ENCODE data around the gene FBXL13.
"Not testable (repeated sequence)": the region's sequence is repeated elsewhere in the genome, so short reads cannot be mapped to it uniquely, and the experiment has no call there.

Gene FBXL13

GRCh38 chr7:102821994-102822747 lies 252.4 kb downstream of the FBXL13 start:
- no peaks in the 10 kb centered on the region for H3K9me3 Mint-ChIP-seq
- H3K27ac Mint-ChIP-seq (ENCODE audit: low read depth), result no peak overlapping the region
- no peaks in the 10 kb centered on the region for H3K27me3 Mint-ChIP-seq
- DNase-seq (ENCODE audit: low spot score in 2 of 2) (no peak), ATAC-seq (replicated peaks; ENCODE audit: extremely low read depth, poor library complexity, severe bottlenecking) (no peak)
- peaks cover 2% of the 10 kb centered on the region for H3K36me3 Mint-ChIP-seq (ENCODE audit: insufficient read depth)
- no peak overlapping the region for H3K4me3 Mint-ChIP-seq
- H3K4me1 Mint-ChIP-seq, result no peaks in the 10 kb centered on the region

- no peak overlapping the region for H3K27ac Mint-ChIP-seq (ENCODE audit: low read depth)
- no peaks in the 10 kb centered on the region for H3K27me3 Mint-ChIP-seq
- DNase-seq (ENCODE audit: low spot score in 2 of 2) (no peak), ATAC-seq (replicated peaks; ENCODE audit: extremely low read depth, poor library complexity, severe bottlenecking) (no peak)
- H3K4me1 Mint-ChIP-seq, result no peaks in the 10 kb centered on the region
- no peak overlapping the region for H3K4me3 Mint-ChIP-seq
- H3K9me3 Mint-ChIP-seq, result no peaks in the 10 kb centered on the region
- H3K36me3 Mint-ChIP-seq (ENCODE audit: insufficient read depth), result no peaks in the 10 kb centered on the region
Measured at GRCh38 chr7:102819151-102819550, 255.4 kb downstream of the FBXL13 start.

- no peaks in the 10 kb centered on the region for H3K27me3 Mint-ChIP-seq
- H3K4me3 Mint-ChIP-seq, result no peak overlapping the region
- no peak for DNase-seq (ENCODE audit: low spot score in 2 of 2)
- no peaks in the 10 kb centered on the region for H3K4me1 Mint-ChIP-seq
- H3K36me3 Mint-ChIP-seq (ENCODE audit: insufficient read depth), result no peaks in the 10 kb centered on the region
- ATAC-seq (replicated peaks; ENCODE audit: extremely low read depth, poor library complexity, severe bottlenecking), result no peak
- no peak overlapping the region for H3K27ac Mint-ChIP-seq (ENCODE audit: low read depth)
- H3K9me3 Mint-ChIP-seq, result no peaks in the 10 kb centered on the region
Measured at GRCh38 chr7:102817616-102818573, 256.7 kb downstream of the FBXL13 start.

- Mint-ChIP-seq H3K36me3 (ENCODE audit: insufficient read depth) (no peaks in the 10 kb centered on the region), H3K27ac (ENCODE audit: low read depth) (no peak overlapping the region), H3K9me3 (no peaks in the 10 kb centered on the region), H3K4me3 (no peak overlapping the region), H3K4me1 (no peaks in the 10 kb centered on the region), H3K27me3 (no peaks in the 10 kb centered on the region)
- DNase-seq (ENCODE audit: low spot score in 2 of 2) (no peak), ATAC-seq (replicated peaks; ENCODE audit: extremely low read depth, poor library complexity, severe bottlenecking) (no peak)
Measured at GRCh38 chr7:102814025-102814471, 260.5 kb downstream of the FBXL13 start.

GRCh38 chr7:102813191-102814024 lies 261.2 kb downstream of the FBXL13 start:
- no peaks in the 10 kb centered on the region for H3K27me3 Mint-ChIP-seq
- H3K4me3 Mint-ChIP-seq, result no peak overlapping the region
- DNase-seq (ENCODE audit: low spot score in 2 of 2) (no peak), ATAC-seq (replicated peaks; ENCODE audit: extremely low read depth, poor library complexity, severe bottlenecking) (no peak)
- no peaks in the 10 kb centered on the region for H3K9me3 Mint-ChIP-seq
- H3K27ac Mint-ChIP-seq (ENCODE audit: low read depth), result no peak overlapping the region
- H3K4me1 Mint-ChIP-seq, result no peaks in the 10 kb centered on the region
- H3K36me3 Mint-ChIP-seq (ENCODE audit: insufficient read depth), result no peaks in the 10 kb centered on the region

- no peaks in the 10 kb centered on the region for H3K9me3 Mint-ChIP-seq
- ATAC-seq (replicated peaks; ENCODE audit: extremely low read depth, poor library complexity, severe bottlenecking) (no peak), DNase-seq (ENCODE audit: low spot score in 2 of 2) (no peak)
- H3K4me3 Mint-ChIP-seq, result no peak overlapping the region
- H3K27ac Mint-ChIP-seq (ENCODE audit: low read depth), result no peak overlapping the region
- no peaks in the 10 kb centered on the region for H3K27me3 Mint-ChIP-seq
- no peaks in the 10 kb centered on the region for H3K4me1 Mint-ChIP-seq
- no peaks in the 10 kb centered on the region for H3K36me3 Mint-ChIP-seq (ENCODE audit: insufficient read depth)
Measured at GRCh38 chr7:102811942-102812678, 262.5 kb downstream of the FBXL13 start.

GRCh38 chr7:102810916-102811315 lies 263.7 kb downstream of the FBXL13 start:
- Mint-ChIP-seq H3K4me1 (no peaks in the 10 kb centered on the region), H3K27ac (ENCODE audit: low read depth) (no peak overlapping the region), H3K9me3 (no peaks in the 10 kb centered on the region), H3K36me3 (ENCODE audit: insufficient read depth) (no peaks in the 10 kb centered on the region), H3K27me3 (no peaks in the 10 kb centered on the region), H3K4me3 (no peak overlapping the region)
- ATAC-seq (replicated peaks; ENCODE audit: extremely low read depth, poor library complexity, severe bottlenecking) (no peak), DNase-seq (ENCODE audit: low spot score in 2 of 2) (no peak)

- H3K4me1 Mint-ChIP-seq, result no peaks in the 10 kb centered on the region
- DNase-seq (ENCODE audit: low spot score in 2 of 2) (no peak), ATAC-seq (replicated peaks; ENCODE audit: extremely low read depth, poor library complexity, severe bottlenecking) (no peak)
- H3K4me3 Mint-ChIP-seq, result no peak overlapping the region
- H3K27ac Mint-ChIP-seq (ENCODE audit: low read depth), result no peak overlapping the region
- no peaks in the 10 kb centered on the region for H3K27me3 Mint-ChIP-seq
- no peaks in the 10 kb centered on the region for H3K9me3 Mint-ChIP-seq
- no peaks in the 10 kb centered on the region for H3K36me3 Mint-ChIP-seq (ENCODE audit: insufficient read depth)
Measured at GRCh38 chr7:102806613-102807012, 268.0 kb downstream of the FBXL13 start.

- not testable (repeated sequence) for DNase-seq (ENCODE audit: low spot score in 2 of 2); H3K36me3 Mint-ChIP-seq (ENCODE audit: insufficient read depth); H3K27me3 Mint-ChIP-seq; ATAC-seq (replicated peaks; ENCODE audit: extremely low read depth, poor library complexity, severe bottlenecking); H3K4me3 Mint-ChIP-seq; H3K27ac Mint-ChIP-seq (ENCODE audit: low read depth); H3K9me3 Mint-ChIP-seq; H3K4me1 Mint-ChIP-seq
Measured at GRCh38 chr7:102795987-102796595, 278.5 kb downstream of the FBXL13 start.

GRCh38 chr7:102794567-102794966 lies 280.0 kb downstream of the FBXL13 start:
- H3K27me3 Mint-ChIP-seq; H3K4me1 Mint-ChIP-seq; H3K4me3 Mint-ChIP-seq; ATAC-seq (replicated peaks; ENCODE audit: extremely low read depth, poor library complexity, severe bottlenecking); H3K9me3 Mint-ChIP-seq; H3K36me3 Mint-ChIP-seq (ENCODE audit: insufficient read depth); H3K27ac Mint-ChIP-seq (ENCODE audit: low read depth); DNase-seq (ENCODE audit: low spot score in 2 of 2): not testable (repeated sequence)

- H3K36me3 Mint-ChIP-seq (ENCODE audit: insufficient read depth); H3K4me3 Mint-ChIP-seq; H3K9me3 Mint-ChIP-seq; H3K4me1 Mint-ChIP-seq; ATAC-seq (replicated peaks; ENCODE audit: extremely low read depth, poor library complexity, severe bottlenecking); H3K27me3 Mint-ChIP-seq; H3K27ac Mint-ChIP-seq (ENCODE audit: low read depth); DNase-seq (ENCODE audit: low spot score in 2 of 2): not testable (repeated sequence)
Measured at GRCh38 chr7:102791831-102792230, 282.8 kb downstream of the FBXL13 start.

All from central memory CD8-positive, alpha-beta T cell (primary cell).